ENCODE results near the gene MARCOL. TPM values are rescaled to one million over a fixed set of nuclear protein-coding genes. Genes with fewer than 3 reads are reported as not detected.

MARCOL gene, protein sequence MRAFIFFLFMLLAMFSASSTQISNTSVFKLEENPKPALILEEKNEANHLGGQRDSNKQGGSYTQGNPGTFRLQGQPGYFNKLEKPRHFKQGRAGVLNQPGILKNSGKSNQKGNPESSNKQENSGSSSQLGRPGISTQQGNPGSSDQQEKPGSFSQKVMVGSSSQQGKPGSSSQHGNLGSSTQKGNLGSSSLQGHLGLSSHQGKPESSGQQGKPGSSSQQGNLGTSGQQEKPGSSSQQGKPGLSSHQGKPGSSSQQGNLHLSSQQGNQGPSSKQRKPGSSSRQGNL
- total RNA-seq (ENCODE audit: insufficient read depth, low replicate concordance) = 3.9 TPM

DNA sequence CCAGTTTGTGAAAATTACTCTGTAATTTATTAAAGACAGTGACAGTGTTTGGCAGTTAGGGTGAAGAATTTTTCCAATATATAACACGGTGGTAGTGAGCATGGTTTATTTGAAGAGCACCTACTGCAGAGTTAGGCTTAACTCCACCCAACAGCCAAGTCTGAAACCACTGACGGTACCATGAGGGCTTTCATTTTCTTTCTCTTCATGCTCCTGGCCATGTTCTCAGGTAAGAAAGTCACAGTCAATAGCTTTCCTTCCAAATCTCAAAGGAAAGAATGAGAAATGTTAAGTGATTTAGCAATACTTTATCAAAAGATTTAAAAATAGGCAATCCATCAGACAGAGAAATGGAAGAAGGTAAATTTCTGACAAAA, at the start of gene MARCOL:
Gene MARCOL, plus strand, starts transcription at position 108 of the 377 bp plus-strand sequence. Its CDS starts 73 bp downstream, at position 181.
- DNase-seq (ENCODE audit: low spot score) = no peak

DNA sequence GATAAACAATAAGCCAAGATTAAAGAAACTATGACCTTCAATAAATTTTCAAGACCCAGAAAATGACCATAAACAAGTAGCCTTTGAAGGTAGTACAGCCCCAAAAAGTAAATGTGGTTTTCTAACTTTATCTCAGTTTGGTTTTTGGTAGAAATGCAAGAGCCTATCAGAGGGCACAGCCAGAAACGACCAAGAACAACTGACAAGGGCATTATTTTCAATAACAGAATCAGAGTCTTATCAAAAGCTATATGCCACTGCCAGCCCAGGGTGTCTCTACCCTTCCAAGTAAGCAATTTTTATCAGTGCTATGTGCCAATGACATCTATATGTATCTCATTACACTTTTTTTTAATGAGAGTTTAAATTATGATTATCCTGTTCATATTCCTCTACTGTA, 47.3 kb upstream of the MARCOL start:
- DNase-seq (ENCODE audit: low spot score) = no peak

DNA sequence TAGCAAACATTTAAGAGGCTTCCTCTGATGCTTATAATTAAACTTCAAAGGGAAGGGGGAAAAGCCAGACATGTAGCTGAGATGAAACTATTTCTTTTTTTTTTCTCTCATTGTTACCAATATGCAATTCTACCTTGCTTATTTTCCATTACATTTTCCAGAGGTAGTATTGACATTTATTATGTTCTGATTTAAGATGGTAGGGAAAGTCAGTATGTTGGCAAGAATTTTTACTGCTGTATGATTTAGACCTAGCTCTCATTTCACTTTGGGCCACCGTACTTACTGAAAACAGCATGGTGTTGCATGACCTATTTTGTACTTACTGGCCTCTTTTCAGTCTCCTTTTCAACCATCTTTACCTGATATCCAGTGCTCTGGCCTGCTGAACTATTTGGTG, 45.1 kb upstream of the MARCOL start:
- DNase-seq (ENCODE audit: low spot score) = no peak

DNA sequence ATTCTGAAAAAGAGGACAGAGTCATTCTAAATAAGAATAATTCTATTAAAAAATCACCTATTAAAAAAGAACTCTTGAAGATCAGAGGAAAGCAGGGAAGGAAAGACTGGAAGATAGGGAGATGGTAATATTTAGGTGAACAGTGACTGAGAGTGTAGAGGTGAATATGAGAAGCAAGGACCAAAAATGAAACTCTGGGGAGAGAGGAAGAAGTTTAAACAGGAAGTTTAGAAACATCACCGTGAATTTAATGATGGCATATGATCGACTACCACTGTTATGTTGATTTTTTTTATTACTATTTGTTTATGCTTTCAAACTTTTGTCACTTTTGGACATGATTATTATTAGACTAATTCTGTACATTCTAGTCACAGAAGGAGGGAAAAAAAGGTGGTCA, 37.2 kb upstream of the MARCOL start:
- DNase-seq (ENCODE audit: low spot score) = no peak

DNA sequence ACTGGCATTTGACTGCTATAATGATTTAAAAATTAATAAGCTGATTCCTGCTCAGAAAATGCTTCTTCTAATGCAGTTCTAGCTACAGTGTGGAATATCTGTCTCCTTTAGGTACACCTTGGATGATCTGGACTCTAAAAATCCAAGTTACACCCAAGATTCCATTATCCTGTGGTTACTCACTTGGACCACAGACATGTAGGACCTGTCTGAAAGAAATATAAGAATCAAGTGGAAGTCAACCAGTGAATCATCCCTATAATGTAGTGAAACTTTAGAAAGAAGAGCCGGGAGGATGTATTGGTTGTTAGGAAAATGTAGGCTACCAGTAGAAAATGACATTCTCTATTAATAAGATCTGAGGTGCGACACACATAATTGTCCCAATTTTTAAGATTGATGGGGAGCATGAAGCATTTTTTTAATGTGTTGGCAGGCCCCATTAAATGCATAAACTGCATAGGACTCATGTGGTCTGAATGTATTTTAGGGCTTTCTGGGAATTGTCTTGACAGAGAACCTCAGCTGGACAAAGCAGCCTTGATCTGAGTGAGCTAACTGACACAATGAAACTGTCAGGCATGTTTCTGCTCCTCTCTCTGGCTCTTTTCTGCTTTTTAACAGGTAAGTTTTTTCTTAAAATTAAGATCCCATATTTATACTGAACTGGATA, 35.7 kb upstream of the MARCOL start, which contains the start of gene SPINK6:
Gene SPINK6, plus strand, starts transcription at position 512 of the 673 bp plus-strand sequence. Its CDS starts 55 bp downstream, at position 567.
- no peak for DNase-seq (ENCODE audit: low spot score)

DNA sequence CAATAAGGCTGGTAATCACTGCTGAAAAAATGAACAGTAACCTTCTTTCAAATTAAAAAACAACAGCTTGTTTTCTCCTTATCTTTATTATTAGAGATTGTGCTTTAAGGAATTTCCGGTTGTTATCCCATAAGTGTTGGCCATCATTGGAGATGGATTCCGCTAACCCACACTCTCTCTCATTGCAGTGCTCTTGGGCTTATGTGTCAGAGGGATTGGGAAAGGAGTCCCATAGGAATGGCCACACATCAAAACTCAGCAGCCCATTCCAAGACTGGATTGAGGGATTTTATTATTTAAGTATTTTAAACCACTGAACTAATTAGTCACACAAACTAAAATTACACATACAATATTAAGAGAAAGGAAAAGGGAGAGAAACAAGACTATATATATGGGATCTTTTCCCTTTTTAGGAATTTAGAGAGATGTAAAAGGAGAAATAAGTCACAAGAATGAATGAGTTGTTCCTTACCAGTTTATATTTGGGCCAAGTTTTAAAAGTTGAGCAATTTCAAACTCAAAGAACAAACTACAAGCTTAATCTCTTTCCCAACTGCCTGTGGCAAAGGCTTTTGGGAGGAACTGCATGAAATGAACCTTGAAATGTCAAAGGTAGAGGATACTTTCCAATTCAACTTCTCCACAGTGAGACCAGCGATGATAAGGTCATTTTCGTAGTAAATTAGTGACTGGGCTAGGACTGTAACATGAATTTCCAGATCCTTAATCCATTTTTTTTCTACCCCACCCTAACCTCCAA, 33.1 kb upstream of the MARCOL start:
- no peak for DNase-seq (ENCODE audit: low spot score)

DNA sequence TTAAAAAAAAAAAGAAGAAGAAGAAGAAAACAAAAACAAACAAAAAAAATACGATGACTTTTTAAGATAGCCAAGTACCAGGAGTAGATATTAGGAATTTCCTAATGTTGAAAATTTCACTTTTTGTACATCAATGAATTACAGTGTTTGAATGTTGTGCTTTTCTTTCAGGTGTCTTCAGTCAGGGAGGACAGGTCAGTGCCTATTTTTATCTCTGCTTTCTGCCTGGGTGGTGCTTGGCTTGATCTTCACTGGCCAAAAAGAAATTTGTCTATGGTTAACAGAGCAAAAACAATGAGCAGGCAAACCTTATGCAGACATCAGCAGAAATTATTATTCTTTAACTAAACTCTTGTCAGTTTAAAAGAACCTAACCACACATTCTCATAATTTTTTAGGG, 32.5 kb upstream of the MARCOL start:
- no peak for DNase-seq (ENCODE audit: low spot score)

DNA sequence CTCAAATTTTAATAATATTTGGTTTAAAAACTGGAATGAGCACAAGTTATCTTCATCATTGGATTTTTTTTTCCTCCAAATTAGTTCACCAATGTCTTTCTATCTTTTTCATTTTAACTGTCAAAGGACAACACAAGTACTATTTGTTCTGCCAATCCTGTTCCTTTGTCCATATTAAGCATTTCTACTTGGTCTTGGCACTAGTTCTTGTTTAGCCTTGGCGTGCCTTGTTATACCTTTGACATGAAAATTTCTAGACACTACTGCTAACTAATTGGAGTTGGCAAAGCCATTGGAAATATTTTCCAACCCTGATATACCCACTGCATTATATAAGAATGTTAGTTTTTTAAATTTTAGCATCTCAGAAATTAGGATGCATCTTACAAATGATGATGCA, 31.7 kb upstream of the MARCOL start:
- no peak for DNase-seq (ENCODE audit: low spot score)

DNA sequence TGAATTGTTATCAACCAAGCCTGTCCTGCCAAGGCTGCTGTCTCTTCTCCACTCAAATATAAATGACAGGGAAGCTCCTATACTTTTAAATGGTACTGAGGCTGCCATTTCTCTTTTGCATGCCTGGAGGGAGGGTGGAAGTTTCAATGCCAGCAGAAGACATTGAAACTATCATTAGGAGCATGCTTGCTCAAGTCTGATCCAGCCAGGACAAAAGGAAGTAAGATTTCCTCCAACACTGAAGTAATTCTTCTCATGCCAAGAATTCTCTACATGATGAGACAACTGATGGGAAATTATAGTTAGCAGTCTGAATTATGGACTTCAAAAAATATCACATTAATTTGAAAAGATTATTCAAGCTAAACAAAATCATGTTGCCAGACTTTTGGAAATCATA, 30.1 kb upstream of the MARCOL start:
- DNase-seq (ENCODE audit: low spot score) = no peak

DNA sequence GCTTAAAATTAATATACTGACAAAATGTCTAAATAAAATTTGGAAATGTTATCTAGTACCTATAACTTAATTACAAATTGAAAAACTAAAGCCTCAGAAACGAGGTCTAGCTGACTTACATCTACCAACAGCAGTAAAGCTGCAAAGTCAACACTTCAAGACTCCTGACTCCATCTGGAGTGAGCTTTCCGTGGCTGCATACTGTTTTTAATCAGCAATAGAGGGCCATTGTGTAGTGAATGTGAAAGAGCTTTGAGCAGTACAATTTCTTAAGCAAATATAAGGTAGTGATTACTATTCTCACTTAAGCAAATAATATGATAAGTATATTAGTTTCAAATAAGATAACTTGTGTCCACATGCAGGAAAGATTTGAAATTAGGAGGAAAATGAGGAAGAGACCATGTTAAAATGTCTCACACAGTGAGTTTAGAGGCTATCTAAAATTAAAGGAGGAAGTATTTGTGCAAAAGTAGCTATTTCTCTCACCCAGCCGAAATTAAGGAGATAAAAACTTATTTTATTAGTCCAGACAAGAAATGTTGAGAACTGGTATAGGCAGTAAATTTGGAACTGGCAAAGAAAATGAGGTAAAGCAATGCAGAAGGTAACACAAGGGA, 29.1 kb upstream of the MARCOL start:
- no peak for DNase-seq (ENCODE audit: low spot score)

DNA sequence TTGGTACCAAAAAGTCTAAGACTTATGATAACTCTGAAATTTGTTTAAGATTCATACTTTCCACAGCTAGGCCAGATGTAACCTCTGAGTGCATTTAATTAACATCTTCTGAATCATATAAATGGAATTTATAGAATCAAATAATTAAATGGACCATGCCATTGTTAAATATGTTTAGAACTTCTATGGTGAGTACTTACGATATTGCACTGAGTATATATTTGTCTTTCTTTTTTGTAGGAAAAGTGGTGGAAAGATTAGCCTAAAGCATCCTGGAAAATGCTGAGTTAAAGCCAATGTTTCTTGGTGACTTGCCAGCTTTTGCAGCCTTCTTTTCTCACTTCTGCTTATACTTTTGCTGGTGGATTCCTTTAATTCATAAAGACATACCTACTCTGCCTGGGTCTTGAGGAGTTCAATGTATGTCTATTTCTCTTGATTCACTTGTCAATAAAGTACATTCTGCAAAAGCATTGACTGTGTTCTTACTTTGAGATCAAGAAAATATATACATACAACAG, 23.6 kb upstream of the MARCOL start:
- DNase-seq (ENCODE audit: low spot score) = no peak

DNA sequence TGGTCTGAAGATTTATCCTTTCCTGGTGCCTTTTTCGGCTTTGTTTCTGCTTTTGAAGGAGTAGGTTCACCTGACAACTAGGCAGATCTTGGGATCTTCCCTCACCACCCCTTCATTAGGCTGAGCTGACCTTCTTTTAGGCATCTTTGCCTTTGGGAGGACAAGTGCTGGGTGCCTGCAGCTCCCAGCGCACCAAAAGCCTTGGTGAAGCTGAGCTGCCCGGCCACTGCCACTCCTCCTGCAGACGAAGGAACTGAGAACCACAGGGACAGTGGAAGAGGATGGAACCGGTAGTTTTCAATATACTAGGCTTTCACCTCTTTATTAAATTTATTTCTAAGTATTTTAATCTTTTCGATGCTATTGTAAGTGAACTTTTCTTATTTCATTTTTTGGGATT, 16.8 kb upstream of the MARCOL start:
- no peak for DNase-seq (ENCODE audit: low spot score)

DNA sequence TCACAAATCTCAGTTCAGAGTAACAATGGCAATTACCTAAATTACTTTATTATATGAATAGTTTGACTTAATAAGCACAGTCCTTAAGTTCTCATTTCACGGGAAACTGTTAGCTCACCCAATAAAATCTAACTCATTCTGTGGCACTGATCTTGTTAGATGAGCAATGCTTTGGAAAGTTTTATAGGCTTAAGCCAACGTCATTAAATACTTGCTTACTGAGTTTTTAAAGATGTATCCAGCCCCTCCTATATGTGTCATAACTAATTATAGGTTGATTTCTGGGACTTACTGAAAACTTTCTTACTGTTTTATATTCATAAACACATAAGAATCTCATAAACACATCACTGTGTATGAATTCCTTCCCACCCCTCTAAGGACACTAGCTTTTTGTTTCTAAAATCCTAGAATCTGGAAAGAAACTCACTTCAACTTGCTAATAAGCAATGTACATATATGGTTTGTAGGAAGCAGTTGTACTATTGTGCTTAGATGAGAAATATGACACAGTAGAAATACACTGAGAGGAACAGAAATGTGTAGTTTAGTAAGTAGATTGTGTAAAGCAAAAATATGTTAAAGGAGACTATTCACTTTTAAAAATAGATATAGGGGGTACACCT, 14.1 kb upstream of the MARCOL start:
- DNase-seq (ENCODE audit: low spot score) = no peak

DNA sequence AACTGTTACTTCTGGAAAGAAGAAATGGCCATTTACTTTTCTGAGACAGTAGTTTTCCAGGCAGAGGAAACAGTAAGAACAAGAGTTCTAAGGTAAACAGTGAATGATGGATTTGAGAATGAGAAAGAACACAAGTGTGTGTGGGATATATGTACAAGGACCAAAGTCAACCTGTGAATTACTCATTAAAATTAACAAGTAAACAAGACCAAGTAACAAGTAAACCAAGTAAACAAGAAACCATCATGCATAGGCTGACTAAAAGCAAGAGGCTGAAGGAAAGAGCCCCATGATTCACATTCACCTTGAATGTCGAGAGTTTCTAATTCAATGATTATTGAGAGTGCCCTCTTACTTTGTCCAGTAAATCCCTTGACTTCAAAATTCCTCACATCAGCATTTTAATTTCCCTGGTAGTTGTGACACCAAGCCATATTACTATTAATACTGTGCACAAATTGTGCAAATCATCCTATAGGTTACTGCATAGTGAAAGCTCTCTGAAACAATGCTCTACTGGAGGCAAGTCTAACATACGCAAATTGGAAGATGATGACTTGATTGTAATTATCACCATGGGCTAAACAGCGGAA, 9.8 kb upstream of the MARCOL start:
- no peak for DNase-seq (ENCODE audit: low spot score)

DNA sequence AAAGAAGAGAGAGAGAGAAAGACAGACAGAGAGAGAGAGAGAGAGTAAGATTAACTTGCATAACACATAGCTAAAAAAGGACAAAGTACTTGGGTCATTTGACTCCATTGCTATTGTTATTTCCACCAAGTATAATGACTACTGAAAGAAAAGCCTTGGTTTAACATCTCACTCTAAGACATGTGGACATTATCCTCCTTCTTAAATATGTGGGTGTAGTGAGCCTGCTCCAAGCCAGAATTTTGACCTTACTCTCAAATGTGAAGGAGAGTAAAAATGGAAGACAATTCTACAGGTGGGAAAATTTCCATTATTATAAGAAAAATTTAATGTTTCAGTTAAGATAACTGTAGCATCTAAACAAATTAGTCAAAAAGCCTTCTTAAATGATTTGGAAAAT, 8.5 kb upstream of the MARCOL start:
- no peak for DNase-seq (ENCODE audit: low spot score)

DNA sequence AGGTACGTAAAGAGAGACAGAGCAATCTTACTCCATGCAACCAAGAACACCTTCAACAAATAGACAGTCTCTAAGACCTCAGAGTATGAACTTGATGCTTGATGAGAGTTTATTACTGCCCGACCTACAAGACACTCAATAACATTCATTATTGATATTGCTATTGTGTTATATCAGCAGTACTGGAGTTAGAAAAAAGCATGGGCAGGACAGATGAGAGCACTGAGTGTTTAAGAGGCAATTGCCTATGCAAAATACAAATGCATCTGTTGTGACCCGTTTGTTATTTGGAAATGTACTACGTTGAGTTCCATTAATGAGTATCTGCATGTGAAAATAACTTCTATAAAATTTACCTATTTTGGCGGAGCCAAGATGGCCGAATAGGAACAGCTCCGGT, 8.1 kb upstream of the MARCOL start:
- no peak for DNase-seq (ENCODE audit: low spot score)

DNA sequence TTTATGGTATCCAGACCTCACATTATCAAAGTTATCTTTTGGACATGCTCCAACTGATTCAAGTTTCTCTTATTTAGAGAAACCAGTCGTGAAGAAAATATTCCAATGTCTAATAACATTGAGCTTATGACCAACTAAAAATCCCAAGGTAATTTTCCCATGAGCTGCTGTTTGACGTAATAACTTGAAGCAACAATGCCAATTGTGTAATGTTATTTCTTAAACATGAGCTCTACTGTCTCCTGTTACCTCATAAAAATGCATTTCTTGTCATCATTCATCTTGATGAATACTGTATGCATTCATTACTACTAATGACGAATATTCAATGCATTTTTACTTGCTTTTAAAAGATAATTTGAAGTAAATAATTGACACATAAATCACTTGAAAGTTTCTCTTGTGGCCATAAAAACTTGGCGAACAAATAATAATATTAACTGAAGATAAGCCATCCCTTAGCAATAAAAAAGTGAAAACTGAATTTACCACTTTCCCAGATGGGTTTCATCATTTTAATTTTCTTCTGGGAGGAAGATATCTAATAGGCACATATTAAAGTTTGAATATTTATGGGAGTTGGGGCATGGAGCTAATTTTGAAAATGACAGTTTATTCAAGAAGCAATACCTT, 424 bp upstream of the MARCOL start:
- peak; percentile 39 for DNase-seq (ENCODE audit: low spot score)

DNA sequence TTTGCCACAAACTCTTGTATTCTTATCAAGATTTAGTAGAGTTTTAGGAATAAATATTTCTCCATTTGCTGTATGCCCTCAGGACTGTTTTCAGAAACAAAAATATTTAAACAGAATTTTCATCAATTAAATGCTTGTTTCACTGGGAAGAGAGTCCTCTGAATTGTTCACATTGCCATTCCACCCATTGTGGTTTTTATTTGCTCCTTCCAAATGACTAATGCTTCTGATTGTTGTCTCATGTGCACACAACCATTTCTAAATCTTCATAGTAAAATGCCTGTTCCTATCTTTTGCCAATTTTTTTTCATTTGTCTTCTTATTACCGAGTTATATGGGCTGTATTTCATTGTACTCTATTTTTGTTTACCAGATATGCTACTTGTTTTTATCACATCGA, 10.6 kb downstream of the MARCOL start:
- no peak for DNase-seq (ENCODE audit: low spot score)

DNA sequence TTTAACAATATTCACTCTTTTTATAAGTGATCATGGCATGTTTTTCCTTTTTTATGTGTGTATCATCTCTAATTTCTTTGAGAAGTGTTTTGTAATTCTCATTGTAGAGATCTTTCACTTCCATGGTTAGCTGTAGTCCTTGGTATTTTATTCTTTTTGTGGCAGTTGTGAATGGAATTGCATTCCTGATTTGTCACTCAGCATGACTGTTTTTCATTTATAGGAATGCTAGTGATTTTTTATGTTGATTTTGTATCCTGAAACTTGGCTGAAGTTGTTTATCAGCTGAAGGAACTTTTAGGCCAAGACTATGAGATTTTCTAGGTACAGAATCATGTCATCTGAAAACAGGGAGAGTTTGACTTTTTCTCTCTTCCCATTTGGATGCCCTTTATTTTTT, 17.1 kb downstream of the MARCOL start:
- DNase-seq (ENCODE audit: low spot score) = no peak

DNA sequence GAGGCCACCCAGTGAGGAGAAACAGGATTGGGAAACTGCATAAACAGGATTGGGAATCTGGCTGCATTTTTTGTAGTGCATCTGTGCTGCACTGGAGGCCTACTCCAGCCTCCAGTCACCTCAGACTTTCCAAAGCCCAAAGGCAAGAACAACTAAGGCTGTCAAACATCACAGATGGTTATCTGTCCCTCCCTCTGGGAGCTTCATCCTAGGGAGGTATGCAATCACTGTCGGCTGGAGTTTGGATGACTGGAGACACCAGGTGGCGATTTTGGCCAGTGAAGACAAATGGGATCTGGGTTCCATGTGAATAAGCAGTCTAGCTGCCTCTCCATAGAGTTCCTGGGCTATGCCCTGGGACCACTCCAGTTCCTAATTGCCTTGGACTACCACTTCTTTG, 21.0 kb downstream of the MARCOL start:
- no peak for DNase-seq (ENCODE audit: low spot score)

DNA sequence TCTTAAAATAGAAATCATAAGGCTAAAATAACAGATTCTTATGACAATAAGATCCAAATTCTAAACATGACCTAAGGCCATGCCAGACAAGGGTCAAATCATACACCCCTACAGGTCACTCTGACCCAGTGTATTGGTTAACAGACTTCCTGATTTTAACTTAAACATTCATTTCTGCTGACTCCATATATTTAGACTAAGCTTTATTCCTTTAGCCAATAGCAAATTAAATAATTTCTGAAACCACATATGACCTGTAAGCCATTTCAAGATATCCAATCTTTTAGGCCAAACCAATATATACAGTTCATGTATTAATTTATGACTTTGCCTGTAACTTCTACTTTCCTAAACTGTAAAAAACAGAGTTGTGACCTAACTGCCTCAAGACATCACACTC, 22.9 kb downstream of the MARCOL start:
- DNase-seq (ENCODE audit: low spot score) = no peak
